Esophagus muscularis mucosa (tissue), 4 donors: ENCODE results near the gene WFIKKN1. TPM values are rescaled to one million over a fixed set of nuclear protein-coding genes. Genes with fewer than 3 reads are reported as not detected.

Experiments used
- DNase-seq: peaks from one replicate; pipeline ENCODE4 v3.0.0-alpha.2; 2017; ENCODE audit errors: extremely low spot score
- H3K27ac ChIP-seq, 4 donors: fragments of 200-600 bp; sonication (generic); replicated peaks in 1 of 4; 1 replicate in 3 of 4; 2 replicates in 1 of 4; pipeline ENCODE4 v1.5.1; 2016 to 2019; ENCODE audit warnings: mild to moderate bottlenecking in 1 of 4
- H3K27me3 ChIP-seq, 4 donors: fragments of 200-600 bp; sonication (generic); one replicate each; pipeline versions ENCODE4 v1.5.1 to v1.6.0; 2016 to 2019
- H3K36me3 ChIP-seq, 4 donors: fragments of 200-600 bp; sonication (generic); one replicate each; pipeline ENCODE4 v1.5.1; 2016 to 2019
- H3K4me1 ChIP-seq, 4 donors: fragments of 200-600 bp; sonication (generic); one replicate each; pipeline ENCODE4 v1.5.1; 2016 to 2019
- H3K4me3 ChIP-seq, 4 donors: fragments of 200-600 bp; sonication (generic); 1 replicate in 2 of 4; 2 replicates in 2 of 4; pipeline ENCODE4 v1.5.1; 2016 to 2019; ENCODE audit warnings: mild to moderate bottlenecking in 4 of 4, moderate library complexity in 1 of 4
- H3K9me3 ChIP-seq, 4 donors: fragments of 200-600 bp; sonication (generic); 1 replicate in 3 of 4; 2 replicates in 1 of 4; pipeline ENCODE4 v1.5.1; 2016 to 2019
- EP300 ChIP-seq: sonication (generic); formaldehyde crosslinking; IDR thresholded peaks from one replicate; pipeline ENCODE4 v1.6.1; 2017; ENCODE audit warnings: antibody characterized with exemption
- POLR2A ChIP-seq: fragments of 450-650 bp; IDR thresholded peaks from one replicate; pipeline ENCODE4 v1.6.1; 2017; ENCODE audit warnings: antibody characterized with exemption, moderate library complexity, mild to moderate bottlenecking, low read depth
- POLR2AphosphoS5 ChIP-seq, 2 donors: sonication (generic); formaldehyde crosslinking; IDR thresholded peaks; one replicate each; pipeline ENCODE4 v1.6.1; 2017; ENCODE audit warnings: antibody characterized with exemption in 2 of 2
- WGBS: methylation state at CpG from one replicate; pipeline ENCODE4 v1.1.5; 2018; 5-methylcytosine and 5-hydroxymethylcytosine counted together
- intact Hi-C: fragments of 100-400 bp; cut with DNase I; formaldehyde crosslinking; loops from one replicate; pipeline ENCODE4 v1.15.1; 2023
- total RNA-seq, 4 donors: library from RNA; depleted of rRNA; stranded (reverse); fragments of >200 nt; gene quantifications; one replicate each; pipeline versions ENCODE4 v1.1.0 to v1.2.1, GENCODE V29; 2016
- TF ChIP-seq, protein P1 (sequence below), 3 experiments: fragments of 200-600 bp in 2 of 3; fragments of 450-650 bp in 1 of 3; sonication (generic) in 2 of 3; IDR thresholded peaks; one replicate each; pipeline ENCODE4 v1.5.1; 2017 to 2019; ENCODE audit warnings: antibody characterized with exemption in 3 of 3, mild to moderate bottlenecking in 2 of 3, moderate library complexity in 1 of 3

WFIKKN1 gene
- total RNA-seq, 4 donors from 2014 or later, result 0.33 to 0.80 (median 0.43) TPM

DNA sequence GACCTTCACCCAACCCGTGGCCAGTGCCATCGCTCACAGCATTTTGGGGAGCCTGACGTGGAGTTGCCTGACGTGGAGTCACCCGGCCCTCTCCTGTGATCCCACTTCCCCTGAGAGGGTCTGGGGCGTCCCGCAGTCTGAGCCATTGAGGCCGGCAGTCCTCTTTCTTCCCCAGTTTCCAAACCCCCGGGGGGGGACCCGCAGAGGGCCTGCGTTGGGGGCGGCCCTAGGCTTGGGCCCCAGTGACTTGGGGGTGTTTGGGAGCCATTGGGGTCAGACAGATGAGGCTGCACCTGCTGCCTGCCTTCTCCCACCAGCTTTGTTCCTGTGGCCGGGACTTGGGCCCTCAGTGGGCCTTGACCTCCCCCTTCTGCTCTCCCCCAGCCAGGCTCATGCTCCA lies 38.9 kb downstream of the WFIKKN1 start:
- peaks cover 15 to 34% (median 26%) of the 10 kb centered on the region in 4 donors for H3K4me1 ChIP-seq
- intact Hi-C loops, result no loop called here
- TF ChIP-seq EP300 (no peak), POLR2A (no peak), POLR2AphosphoS5 (IDR thresholded peaks at IDR 0.05) (no peak)
- TF ChIP-seq, protein P1, sequence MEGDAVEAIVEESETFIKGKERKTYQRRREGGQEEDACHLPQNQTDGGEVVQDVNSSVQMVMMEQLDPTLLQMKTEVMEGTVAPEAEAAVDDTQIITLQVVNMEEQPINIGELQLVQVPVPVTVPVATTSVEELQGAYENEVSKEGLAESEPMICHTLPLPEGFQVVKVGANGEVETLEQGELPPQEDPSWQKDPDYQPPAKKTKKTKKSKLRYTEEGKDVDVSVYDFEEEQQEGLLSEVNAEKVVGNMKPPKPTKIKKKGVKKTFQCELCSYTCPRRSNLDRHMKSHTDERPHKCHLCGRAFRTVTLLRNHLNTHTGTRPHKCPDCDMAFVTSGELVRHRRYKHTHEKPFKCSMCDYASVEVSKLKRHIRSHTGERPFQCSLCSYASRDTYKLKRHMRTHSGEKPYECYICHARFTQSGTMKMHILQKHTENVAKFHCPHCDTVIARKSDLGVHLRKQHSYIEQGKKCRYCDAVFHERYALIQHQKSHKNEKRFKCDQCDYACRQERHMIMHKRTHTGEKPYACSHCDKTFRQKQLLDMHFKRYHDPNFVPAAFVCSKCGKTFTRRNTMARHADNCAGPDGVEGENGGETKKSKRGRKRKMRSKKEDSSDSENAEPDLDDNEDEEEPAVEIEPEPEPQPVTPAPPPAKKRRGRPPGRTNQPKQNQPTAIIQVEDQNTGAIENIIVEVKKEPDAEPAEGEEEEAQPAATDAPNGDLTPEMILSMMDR (IDR thresholded peaks at IDR 0.05), result no peak
- DNase-seq, result no peak
- H3K27me3 ChIP-seq, result no peaks in the 10 kb centered on the region
- H3K36me3 ChIP-seq, result peaks cover 42 to 56% (median 50%) of the 10 kb centered on the region in 4 donors
- WGBS, result 92% methylated on average over 5 of the region's 13 CpGs
- H3K4me3 ChIP-seq, result no peak overlapping the region
- no peaks in the 10 kb centered on the region for H3K9me3 ChIP-seq
- H3K27ac ChIP-seq, result no peak overlapping the region

DNA sequence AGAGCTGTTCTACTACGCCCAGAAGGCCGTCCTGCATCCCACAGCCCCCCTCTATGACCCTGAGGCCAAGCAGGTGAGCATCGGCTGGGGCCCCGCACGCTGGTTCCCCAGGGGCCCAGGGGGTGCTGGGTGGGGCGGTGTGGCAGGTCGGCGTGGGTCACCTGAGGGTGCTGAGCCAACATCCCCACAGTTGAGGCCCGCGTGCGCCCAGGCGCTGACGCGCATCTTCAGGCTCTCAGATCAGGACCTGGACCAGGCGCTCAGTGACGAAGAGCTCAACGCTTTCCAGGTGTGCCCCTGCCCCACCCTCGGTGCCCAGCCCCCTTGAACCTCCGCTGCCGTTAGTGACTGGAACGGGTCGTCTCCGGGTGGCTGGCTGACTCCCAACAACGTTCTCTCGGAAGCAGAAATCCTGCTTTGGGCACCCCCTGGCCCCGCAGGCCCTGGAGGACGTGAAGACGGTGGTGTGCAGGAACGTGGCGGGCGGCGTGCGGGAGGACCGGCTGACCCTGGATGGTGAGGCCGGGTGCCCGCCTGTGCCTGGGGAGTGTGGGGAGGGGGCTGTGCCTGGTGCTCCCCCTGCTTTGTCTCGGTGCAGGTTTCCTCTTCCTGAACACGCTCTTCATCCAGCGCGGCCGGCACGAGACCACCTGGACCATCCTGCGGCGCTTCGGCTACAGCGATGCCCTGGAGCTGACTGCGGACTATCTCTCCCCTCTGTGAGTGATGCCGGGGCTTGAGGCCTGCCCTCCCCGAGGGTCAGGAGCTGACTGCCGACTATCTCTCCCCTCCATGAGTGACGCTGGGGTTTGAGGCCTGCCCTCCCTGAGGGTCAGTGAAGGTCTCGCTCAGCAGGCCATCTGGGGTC lies 39.9 kb downstream of the WFIKKN1 start:
- WGBS, result 94% methylated on average over 37 of the region's 52 CpGs

GRCh38 chr16:671353-672131 lies 40.8 kb downstream of the WFIKKN1 start:
- TF ChIP-seq, protein P1 (IDR thresholded peaks at IDR 0.05), result no peak
- TF ChIP-seq POLR2AphosphoS5 (IDR thresholded peaks at IDR 0.05), result no peak
- no peak for TF ChIP-seq POLR2A
- no peak for TF ChIP-seq EP300
- H3K4me1 ChIP-seq, result peaks cover 26 to 53% (median 45%) of the 10 kb centered on the region in 4 donors
- H3K27ac ChIP-seq, result no peak overlapping the region
- peaks cover 42 to 56% (median 50%) of the 10 kb centered on the region in 4 donors for H3K36me3 ChIP-seq
- H3K27me3 ChIP-seq, result peaks cover 0 to 5% (median 0%) of the 10 kb centered on the region in 4 donors
- no peak overlapping the region for H3K4me3 ChIP-seq
- DNase-seq, result no peak
- intact Hi-C loops, result no loop called here
- no peaks in the 10 kb centered on the region for H3K9me3 ChIP-seq
- 85% methylated on average over 12 of the region's 40 CpGs for WGBS

More for the DNA sequence above, 39.9 kb downstream of the WFIKKN1 start:
- intact Hi-C loops, result no loop called here
- H3K9me3 ChIP-seq, result no peaks in the 10 kb centered on the region
- TF ChIP-seq, protein P1 (IDR thresholded peaks at IDR 0.05), result no peak
- TF ChIP-seq POLR2A (no peak), EP300 (no peak), POLR2AphosphoS5 (IDR thresholded peaks at IDR 0.05) (no peak)
- no peak overlapping the region for H3K4me3 ChIP-seq
- peaks cover 42 to 56% (median 50%) of the 10 kb centered on the region in 4 donors for H3K36me3 ChIP-seq
- H3K27me3 ChIP-seq, result no peaks in the 10 kb centered on the region
- H3K4me1 ChIP-seq, result peaks cover 23 to 45% (median 37%) of the 10 kb centered on the region in 4 donors
- H3K27ac ChIP-seq, result no peak overlapping the region
- no peak for DNase-seq

DNA sequence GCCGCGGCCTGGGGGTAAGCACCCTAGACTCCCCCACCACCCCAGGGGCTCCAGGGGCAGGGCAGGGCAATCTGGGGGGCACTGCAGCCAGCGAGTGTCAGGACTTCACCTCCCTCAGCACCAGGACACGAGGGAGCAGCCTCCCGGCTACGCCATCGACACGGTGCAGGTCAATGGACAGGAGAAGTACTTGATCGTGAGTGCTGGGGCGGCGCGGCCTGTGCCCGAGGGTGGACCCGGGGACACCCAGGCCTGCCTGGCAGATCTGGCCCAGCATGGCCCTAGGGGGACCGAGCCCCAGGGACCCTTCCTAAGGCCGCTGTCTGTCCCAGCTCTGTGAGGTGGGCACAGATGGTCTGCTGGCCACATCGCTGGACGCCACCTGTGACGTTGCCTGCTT lies 41.6 kb downstream of the WFIKKN1 start:
- Histone ChIP-seq H3K27ac (no peak overlapping the region), H3K36me3 (peaks cover 42 to 56% (median 50%) of the 10 kb centered on the region in 4 donors), H3K4me1 (peaks cover 23 to 50% (median 41%) of the 10 kb centered on the region in 4 donors), H3K9me3 (no peaks in the 10 kb centered on the region), H3K27me3 (peaks cover 0 to 5% (median 0%) of the 10 kb centered on the region in 4 donors), H3K4me3 (no peak overlapping the region)
- no peak for TF ChIP-seq POLR2AphosphoS5 (IDR thresholded peaks at IDR 0.05)
- TF ChIP-seq POLR2A, result no peak
- TF ChIP-seq, protein P1 (IDR thresholded peaks at IDR 0.05), result no peak
- TF ChIP-seq EP300, result no peak
- intact Hi-C loops, result no loop called here
- no peak for DNase-seq
- 93% methylated on average over 7 of the region's 19 CpGs for WGBS
